ENCODE measurements around the gene PIH1D1.

DNA sequence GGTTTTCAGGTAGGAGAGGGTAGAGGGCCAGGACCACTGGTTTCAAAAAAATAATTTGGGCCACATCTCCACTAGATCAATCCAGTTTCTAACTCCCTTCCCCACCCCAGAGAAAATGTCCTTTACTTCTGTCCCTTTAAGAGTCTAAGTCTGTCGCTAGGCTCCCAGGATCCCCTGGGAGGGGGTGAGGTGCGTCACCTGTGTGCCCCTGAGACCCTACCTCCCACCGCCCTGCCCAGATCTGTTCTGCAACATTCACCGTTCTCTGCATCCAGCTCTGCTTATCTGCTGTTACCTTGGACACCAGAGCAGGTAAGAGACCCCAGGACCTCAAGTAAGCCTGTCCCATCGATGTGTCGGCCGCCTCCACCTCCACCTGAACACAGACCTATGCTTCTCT, 26.4 kb downstream of the PIH1D1 start, which contains the start of gene GFY:
- TF ChIP-seq, protein P1, sequence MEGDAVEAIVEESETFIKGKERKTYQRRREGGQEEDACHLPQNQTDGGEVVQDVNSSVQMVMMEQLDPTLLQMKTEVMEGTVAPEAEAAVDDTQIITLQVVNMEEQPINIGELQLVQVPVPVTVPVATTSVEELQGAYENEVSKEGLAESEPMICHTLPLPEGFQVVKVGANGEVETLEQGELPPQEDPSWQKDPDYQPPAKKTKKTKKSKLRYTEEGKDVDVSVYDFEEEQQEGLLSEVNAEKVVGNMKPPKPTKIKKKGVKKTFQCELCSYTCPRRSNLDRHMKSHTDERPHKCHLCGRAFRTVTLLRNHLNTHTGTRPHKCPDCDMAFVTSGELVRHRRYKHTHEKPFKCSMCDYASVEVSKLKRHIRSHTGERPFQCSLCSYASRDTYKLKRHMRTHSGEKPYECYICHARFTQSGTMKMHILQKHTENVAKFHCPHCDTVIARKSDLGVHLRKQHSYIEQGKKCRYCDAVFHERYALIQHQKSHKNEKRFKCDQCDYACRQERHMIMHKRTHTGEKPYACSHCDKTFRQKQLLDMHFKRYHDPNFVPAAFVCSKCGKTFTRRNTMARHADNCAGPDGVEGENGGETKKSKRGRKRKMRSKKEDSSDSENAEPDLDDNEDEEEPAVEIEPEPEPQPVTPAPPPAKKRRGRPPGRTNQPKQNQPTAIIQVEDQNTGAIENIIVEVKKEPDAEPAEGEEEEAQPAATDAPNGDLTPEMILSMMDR (IDR thresholded peaks at IDR 0.05; ENCODE audit: low read depth, low read length, poor library complexity, severe bottlenecking), result no peak
- no peak for TF ChIP-seq EZH2phosphoT487 (IDR thresholded peaks at IDR 0.05; ENCODE audit: borderline replicate concordance, low read length)
